Measurements from ENCODE around the gene BSPRY. TPM values are rescaled to one million over a fixed set of nuclear protein-coding genes. Genes with fewer than 3 reads are reported as not detected.

BSPRY gene
- total RNA-seq, 1 experiment from 2014 or later = 6.4 TPM

- no peak for ATAC-seq
- H3K4me3 Mint-ChIP-seq = no peak overlapping the region
- H3K36me3 Mint-ChIP-seq = peaks cover 4% of the 10 kb centered on the region
- H3K4me1 Mint-ChIP-seq = peaks cover 4% of the 10 kb centered on the region; the same call in 1 of the 2 replicates
- ChIA-PET CTCF (interaction anchor here (1.8 kb wide), 1 partner anchor 9 kb away, joined by 6 read pairs; the partner anchor contains the start of gene ALAD), POLR2A (no interaction called here)
- no peak overlapping the region for H3K27ac Mint-ChIP-seq
- TF ChIP-seq, protein P1, sequence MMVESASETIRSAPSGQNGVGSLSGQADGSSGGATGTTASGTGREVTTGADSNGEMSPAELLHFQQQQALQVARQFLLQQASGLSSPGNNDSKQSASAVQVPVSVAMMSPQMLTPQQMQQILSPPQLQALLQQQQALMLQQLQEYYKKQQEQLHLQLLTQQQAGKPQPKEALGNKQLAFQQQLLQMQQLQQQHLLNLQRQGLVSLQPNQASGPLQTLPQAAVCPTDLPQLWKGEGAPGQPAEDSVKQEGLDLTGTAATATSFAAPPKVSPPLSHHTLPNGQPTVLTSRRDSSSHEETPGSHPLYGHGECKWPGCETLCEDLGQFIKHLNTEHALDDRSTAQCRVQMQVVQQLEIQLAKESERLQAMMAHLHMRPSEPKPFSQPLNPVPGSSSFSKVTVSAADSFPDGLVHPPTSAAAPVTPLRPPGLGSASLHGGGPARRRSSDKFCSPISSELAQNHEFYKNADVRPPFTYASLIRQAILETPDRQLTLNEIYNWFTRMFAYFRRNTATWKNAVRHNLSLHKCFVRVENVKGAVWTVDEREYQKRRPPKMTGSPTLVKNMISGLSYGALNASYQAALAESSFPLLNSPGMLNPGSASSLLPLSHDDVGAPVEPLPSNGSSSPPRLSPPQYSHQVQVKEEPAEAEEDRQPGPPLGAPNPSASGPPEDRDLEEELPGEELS (CRISPR knock-in tag; IDR thresholded peaks at IDR 0.05) = no peak
- no peak for TF ChIP-seq FOXK1 (CRISPR knock-in tag; IDR thresholded peaks at IDR 0.05)
- TF ChIP-seq MAX (CRISPR knock-in tag; IDR thresholded peaks at IDR 0.05) = no peak
- TF ChIP-seq, protein P2, sequence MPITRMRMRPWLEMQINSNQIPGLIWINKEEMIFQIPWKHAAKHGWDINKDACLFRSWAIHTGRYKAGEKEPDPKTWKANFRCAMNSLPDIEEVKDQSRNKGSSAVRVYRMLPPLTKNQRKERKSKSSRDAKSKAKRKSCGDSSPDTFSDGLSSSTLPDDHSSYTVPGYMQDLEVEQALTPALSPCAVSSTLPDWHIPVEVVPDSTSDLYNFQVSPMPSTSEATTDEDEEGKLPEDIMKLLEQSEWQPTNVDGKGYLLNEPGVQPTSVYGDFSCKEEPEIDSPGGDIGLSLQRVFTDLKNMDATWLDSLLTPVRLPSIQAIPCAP (CRISPR knock-in tag; IDR thresholded peaks at IDR 0.05) = no peak
- no peak for TF ChIP-seq SP1 (CRISPR knock-in tag; conservative IDR thresholded peaks at IDR 0.05)
- no peak for TF ChIP-seq NR1H2 (CRISPR knock-in tag; IDR thresholded peaks at IDR 0.05)
- TF ChIP-seq, protein P3, sequence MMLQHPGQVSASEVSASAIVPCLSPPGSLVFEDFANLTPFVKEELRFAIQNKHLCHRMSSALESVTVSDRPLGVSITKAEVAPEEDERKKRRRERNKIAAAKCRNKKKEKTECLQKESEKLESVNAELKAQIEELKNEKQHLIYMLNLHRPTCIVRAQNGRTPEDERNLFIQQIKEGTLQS (CRISPR knock-in tag; conservative IDR thresholded peaks at IDR 0.05) = no peak
- TF ChIP-seq, protein P4, sequence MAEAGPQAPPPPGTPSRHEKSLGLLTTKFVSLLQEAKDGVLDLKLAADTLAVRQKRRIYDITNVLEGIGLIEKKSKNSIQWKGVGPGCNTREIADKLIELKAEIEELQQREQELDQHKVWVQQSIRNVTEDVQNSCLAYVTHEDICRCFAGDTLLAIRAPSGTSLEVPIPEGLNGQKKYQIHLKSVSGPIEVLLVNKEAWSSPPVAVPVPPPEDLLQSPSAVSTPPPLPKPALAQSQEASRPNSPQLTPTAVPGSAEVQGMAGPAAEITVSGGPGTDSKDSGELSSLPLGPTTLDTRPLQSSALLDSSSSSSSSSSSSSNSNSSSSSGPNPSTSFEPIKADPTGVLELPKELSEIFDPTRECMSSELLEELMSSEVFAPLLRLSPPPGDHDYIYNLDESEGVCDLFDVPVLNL (CRISPR knock-in tag; IDR thresholded peaks at IDR 0.05; ENCODE audit: borderline replicate concordance, low read depth) = no peak
- no peak for TF ChIP-seq RORB (CRISPR knock-in tag; IDR thresholded peaks at IDR 0.05)
- no peak for TF ChIP-seq ESRRA (CRISPR knock-in tag; IDR thresholded peaks at IDR 0.05; ENCODE audit: borderline replicate concordance)
- TF ChIP-seq, protein P5, sequence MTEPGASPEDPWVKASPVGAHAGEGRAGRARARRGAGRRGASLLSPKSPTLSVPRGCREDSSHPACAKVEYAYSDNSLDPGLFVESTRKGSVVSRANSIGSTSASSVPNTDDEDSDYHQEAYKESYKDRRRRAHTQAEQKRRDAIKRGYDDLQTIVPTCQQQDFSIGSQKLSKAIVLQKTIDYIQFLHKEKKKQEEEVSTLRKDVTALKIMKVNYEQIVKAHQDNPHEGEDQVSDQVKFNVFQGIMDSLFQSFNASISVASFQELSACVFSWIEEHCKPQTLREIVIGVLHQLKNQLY (CRISPR knock-in tag; IDR thresholded peaks at IDR 0.05) = no peak
- TF ChIP-seq ZNF423 (CRISPR knock-in tag; IDR thresholded peaks at IDR 0.05) = no peak
- TF ChIP-seq FOXJ3 (CRISPR knock-in tag; IDR thresholded peaks at IDR 0.05; ENCODE audit: borderline replicate concordance) = no peak
- TF ChIP-seq CDX4 (CRISPR knock-in tag; IDR thresholded peaks at IDR 0.05; ENCODE audit: borderline replicate concordance) = no peak
- TF ChIP-seq TCF7 (CRISPR knock-in tag; IDR thresholded peaks at IDR 0.05; ENCODE audit: low read depth) = no peak
- TF ChIP-seq RELA (CRISPR knock-in tag; IDR thresholded peaks at IDR 0.05; ENCODE audit: borderline replicate concordance) = no peak
- TF ChIP-seq ZNF671 (CRISPR knock-in tag; IDR thresholded peaks at IDR 0.05) = no peak
- TF ChIP-seq ELF4 (CRISPR knock-in tag; IDR thresholded peaks at IDR 0.05; ENCODE audit: low read depth) = no peak
- TF ChIP-seq ZNF281 (CRISPR knock-in tag; IDR thresholded peaks at IDR 0.05) = no peak
- no peaks in the 10 kb centered on the region for H3K27me3 Mint-ChIP-seq (ENCODE audit: low read depth)
- no peaks in the 10 kb centered on the region for H3K9me3 Mint-ChIP-seq
- no peak for DNase-seq (ENCODE audit: low spot score)
Measured at GRCh38 chr9:113391917-113392316, 42.6 kb downstream of the BSPRY start.

Data from WTC11 (cell line).